Neuron (in vitro differentiated cells): Measurements from ENCODE around the gene JOSD1.

Experiments
- H2AFZ ChIP-seq: one replicate; pipeline ENCODE4 v1.6.1; 2013; ENCODE audit warnings: low read depth, mild to moderate bottlenecking, inconsistent platforms, low read length, moderate library complexity
- H3K27me3 ChIP-seq: one replicate; pipeline ENCODE4 v1.6.1; 2013; ENCODE audit warnings: low read length; ENCODE audit not compliant: insufficient read depth
- H3K36me3 ChIP-seq: one replicate; pipeline ENCODE4 v1.6.1; 2013; ENCODE audit warnings: low read length; ENCODE audit not compliant: insufficient read depth
- H3K4me1 ChIP-seq: one replicate; pipeline ENCODE4 v1.6.1; 2013; ENCODE audit warnings: low read length; ENCODE audit not compliant: insufficient read depth
- H3K4me3 ChIP-seq: 2 replicates; pipeline ENCODE4 v1.5.1; 2013; ENCODE audit warnings: mild to moderate bottlenecking, low read length, moderate library complexity
- H3K9me3 ChIP-seq: one replicate; pipeline ENCODE4 v1.6.1; 2013; ENCODE audit warnings: low read length

The JOSD1 gene

DNA sequence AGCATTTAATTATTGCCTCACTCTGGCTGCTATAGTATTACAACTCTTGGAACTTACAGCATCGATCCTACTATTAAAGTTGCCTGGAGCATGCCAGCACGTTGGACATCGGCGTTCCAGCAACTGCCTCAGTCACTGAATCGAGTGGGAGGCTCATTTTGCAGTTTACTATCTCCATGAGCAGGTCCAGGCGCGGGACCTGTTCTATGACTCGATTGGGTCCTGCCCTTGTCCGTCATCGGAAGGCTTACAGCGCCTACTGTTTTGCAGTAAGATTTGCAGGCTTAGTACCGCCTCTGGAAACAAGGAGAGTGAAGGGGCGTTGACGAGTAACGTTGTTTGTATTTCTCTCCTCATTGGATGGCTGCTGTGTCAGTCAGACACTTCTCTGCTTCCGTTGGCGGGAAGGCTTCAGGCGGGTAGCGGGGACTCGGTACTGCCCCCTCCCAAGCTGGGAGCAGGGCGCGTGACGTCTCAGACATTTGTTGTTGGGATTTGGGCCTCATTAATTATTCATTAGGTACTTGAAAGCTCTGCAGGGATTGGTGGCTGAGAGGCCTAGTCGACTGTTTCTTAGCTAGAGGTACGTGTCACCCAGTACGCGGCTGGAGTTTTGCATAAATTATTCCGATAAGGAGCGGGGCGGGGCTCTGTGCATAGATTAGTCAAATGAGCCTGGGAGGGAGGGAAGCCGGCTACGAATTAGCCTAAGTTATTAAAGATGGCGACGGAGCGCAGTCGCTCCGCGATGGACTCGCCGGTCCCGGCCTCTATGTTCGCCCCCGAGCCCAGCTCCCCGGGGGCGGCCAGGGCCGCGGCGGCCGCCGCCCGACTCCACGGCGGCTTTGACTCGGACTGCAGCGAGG is 4.7 kb upstream of the JOSD1 start, which contains the start of gene GTPBP1:
TSS of gene GTPBP1 (plus strand) at position 710 of the 866 bp plus-strand sequence. CDS start at position 722, 12 bp downstream.
- H3K4me3 ChIP-seq, result peak within 1 kb of the TSS; percentile 91
- peaks cover 12% of the 10 kb centered on the region for H3K36me3 ChIP-seq
- H3K4me1 ChIP-seq, result peaks cover 27% of the 10 kb centered on the region
- peak within 1 kb of the TSS; percentile 45 for H2AFZ ChIP-seq
- H3K9me3 ChIP-seq, result no peaks in the 10 kb centered on the region
- no peaks in the 10 kb centered on the region for H3K27me3 ChIP-seq

DNA sequence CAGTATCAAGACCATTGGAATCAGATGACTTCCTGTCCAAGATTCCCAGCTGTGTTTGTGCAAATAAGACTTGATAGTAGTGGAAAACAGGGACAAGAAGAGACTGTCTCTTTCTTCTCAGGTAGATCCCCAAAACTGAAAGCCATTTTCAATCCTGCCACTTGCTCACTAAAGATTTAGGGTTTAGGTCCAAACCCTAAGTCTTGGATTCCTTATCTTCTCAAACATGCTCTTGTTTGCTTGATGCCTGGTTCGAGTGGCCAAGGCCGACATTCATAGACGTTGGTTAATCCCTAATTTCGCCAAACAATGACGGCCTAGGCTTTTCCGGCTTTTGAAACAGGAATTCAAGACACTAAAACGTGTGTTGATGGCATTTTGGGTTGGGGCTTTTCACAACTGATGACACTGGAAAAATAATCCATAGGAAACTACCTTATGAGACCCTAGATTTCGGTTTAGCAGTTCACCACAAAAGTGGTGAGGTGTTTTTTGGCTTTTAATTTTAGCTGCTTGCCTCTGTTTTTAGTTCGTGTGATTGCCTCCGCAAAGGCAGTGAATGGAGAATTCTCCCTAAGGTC is 4.0 kb upstream of the JOSD1 start:
- peak overlapping the region; percentile 45 for H2AFZ ChIP-seq
- peaks cover 5% of the 10 kb centered on the region for H3K36me3 ChIP-seq
- no peaks in the 10 kb centered on the region for H3K27me3 ChIP-seq
- H3K9me3 ChIP-seq, result no peaks in the 10 kb centered on the region
- H3K4me1 ChIP-seq, result peaks cover 30% of the 10 kb centered on the region
- peak overlapping the region; percentile 48 for H3K4me3 ChIP-seq

DNA sequence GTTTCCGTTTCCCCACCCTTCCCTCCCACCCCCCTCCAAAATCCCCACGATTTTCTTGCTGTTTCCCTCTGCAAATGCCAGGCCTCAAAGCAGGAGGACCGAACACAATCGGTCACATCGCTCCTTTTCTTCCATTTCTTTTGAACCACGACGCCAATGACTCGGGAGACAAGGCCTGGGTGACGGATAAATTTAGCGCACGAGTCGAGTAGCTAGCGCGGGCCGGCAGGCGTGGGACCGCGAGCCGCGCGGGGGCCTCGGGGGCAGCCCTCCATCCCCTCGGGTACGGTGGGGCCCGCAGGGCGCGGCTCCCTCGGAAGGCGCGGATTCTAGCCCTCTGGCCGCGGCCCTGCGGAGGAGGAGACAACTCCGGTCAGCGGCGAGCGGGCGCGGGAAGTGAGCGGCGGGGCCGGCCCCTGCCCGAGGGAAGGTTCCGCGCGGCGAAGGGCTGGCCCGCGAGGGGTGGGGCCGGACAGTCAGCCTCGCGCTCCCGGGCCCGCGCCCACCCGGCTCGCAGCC is 414 bp downstream of the JOSD1 start:
- Histone ChIP-seq H3K4me3 (peak overlapping the region; percentile 98), H3K4me1 (peaks cover 47% of the 10 kb centered on the region), H2AFZ (peak overlapping the region; percentile 83), H3K36me3 (peaks cover 9% of the 10 kb centered on the region), H3K9me3 (no peaks in the 10 kb centered on the region), H3K27me3 (no peaks in the 10 kb centered on the region)

- Histone ChIP-seq H3K36me3 (peaks cover 14% of the 10 kb centered on the region), H3K9me3 (no peaks in the 10 kb centered on the region), H2AFZ (no peak overlapping the region), H3K4me1 (peaks cover 45% of the 10 kb centered on the region), H3K4me3 (peak overlapping the region; percentile 98), H3K27me3 (no peaks in the 10 kb centered on the region)
Observed at GRCh38 chr22:38699784-38700183, 959 bp downstream of the JOSD1 start.

DNA sequence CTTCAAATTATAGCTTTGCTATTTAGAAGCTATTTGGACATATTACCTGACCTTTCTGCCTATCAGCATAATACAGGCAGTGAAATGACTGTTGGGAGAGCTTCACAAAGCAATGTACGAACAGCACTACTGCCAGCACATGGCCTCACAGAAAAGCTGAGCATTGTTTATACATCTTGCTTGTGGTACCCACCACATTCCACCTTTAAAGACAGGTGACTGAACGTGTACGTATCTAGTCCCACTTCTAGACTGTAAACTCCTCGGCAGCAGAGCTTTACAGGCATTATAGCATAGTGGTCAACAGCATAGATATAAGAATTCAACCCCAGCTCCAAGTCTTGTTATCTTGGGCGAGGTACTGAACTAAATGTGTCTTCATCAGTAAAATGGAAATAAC is 1.6 kb downstream of the JOSD1 start:
- H3K36me3 ChIP-seq, result peaks cover 17% of the 10 kb centered on the region
- no peaks in the 10 kb centered on the region for H3K9me3 ChIP-seq
- no peak overlapping the region for H2AFZ ChIP-seq
- H3K4me1 ChIP-seq, result peaks cover 40% of the 10 kb centered on the region
- no peaks in the 10 kb centered on the region for H3K27me3 ChIP-seq
- peak overlapping the region; percentile 98 for H3K4me3 ChIP-seq

- peaks cover 40% of the 10 kb centered on the region for H3K4me1 ChIP-seq
Observed at GRCh38 chr22:38698407-38699094, 2.2 kb downstream of the JOSD1 start.

GRCh38 chr22:38697425-38698089 is 3.2 kb downstream of the JOSD1 start:
- no peaks in the 10 kb centered on the region for H3K9me3 ChIP-seq
- peaks cover 19% of the 10 kb centered on the region for H3K36me3 ChIP-seq
- H2AFZ ChIP-seq, result no peak overlapping the region
- H3K4me1 ChIP-seq, result peaks cover 40% of the 10 kb centered on the region
- peak overlapping the region; percentile 98 for H3K4me3 ChIP-seq
- no peaks in the 10 kb centered on the region for H3K27me3 ChIP-seq

More at GRCh38 chr22:38698407-38699094, 2.2 kb downstream of the JOSD1 start:
- peak overlapping the region; percentile 98 for H3K4me3 ChIP-seq
- no peak overlapping the region for H2AFZ ChIP-seq
- no peaks in the 10 kb centered on the region for H3K9me3 ChIP-seq
- H3K27me3 ChIP-seq, result no peaks in the 10 kb centered on the region
- H3K36me3 ChIP-seq, result peaks cover 19% of the 10 kb centered on the region

DNA sequence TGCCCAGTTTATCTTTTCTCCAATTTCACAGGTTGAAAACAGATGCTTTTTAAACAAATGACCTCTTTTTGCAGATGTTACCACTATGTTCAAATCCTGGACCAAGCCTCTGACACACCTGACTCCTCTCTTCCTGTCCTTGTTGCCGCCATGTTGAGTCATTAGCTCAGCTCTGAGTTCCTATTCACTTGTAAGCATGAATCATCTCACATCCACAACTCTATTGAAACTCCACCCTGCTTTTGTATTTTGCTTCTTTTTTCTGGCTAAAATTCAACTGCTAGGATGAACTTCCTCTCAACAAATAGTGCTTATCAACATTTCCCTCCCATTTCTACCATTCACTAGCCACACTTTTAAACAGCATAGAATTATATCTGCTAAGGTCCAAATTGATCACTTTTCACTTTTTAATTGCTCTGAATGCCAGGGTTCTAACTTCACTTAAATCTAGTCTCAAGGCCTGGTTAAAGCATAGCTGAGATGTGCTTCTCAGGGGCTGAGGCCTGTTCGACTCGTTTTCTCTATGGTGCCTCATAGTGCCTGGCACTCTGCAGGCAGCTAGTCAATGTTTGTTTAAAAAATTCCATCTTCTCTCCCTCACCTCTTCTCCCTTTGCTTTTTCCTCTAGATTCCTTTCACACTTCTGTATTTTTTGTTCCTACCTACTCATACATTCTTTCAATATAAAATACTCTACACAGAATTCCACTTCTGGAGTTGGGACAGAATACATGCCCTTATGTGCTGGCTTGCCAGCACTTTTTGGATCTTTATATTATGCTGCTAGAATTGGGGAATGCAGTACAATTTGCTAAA is 3.9 kb downstream of the JOSD1 start:
- Histone ChIP-seq H3K36me3 (peaks cover 19% of the 10 kb centered on the region), H3K4me3 (no peak overlapping the region), H3K27me3 (no peaks in the 10 kb centered on the region), H3K4me1 (peaks cover 45% of the 10 kb centered on the region), H3K9me3 (no peaks in the 10 kb centered on the region), H2AFZ (no peak overlapping the region)

GRCh38 chr22:38694940-38695339 is 5.8 kb downstream of the JOSD1 start:
- H3K27me3 ChIP-seq, result no peaks in the 10 kb centered on the region
- no peak overlapping the region for H2AFZ ChIP-seq
- H3K4me3 ChIP-seq, result no peak overlapping the region
- H3K4me1 ChIP-seq, result peaks cover 46% of the 10 kb centered on the region
- no peaks in the 10 kb centered on the region for H3K9me3 ChIP-seq
- H3K36me3 ChIP-seq, result peaks cover 23% of the 10 kb centered on the region

DNA sequence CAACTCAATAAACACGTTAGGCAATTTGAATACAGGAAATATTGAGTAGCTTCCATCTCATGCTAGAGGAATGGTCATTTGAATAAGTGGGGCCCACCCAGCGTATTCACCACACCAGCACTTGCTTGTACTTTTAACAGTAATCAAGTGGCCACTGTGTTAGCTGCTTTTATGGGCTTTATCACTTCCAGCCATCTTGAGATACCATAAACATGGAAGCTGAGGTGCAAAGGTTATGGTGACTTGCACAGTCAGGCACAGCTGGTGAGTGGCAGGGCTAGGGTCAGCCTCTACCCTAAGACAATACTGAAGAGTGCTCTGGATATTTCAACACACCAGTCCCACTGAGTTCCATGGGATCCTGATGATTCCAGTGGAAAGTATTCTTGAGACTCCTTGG is 6.7 kb downstream of the JOSD1 start:
- Histone ChIP-seq H3K36me3 (peaks cover 27% of the 10 kb centered on the region), H3K4me3 (no peak overlapping the region), H3K9me3 (no peaks in the 10 kb centered on the region), H3K4me1 (peaks cover 37% of the 10 kb centered on the region), H3K27me3 (no peaks in the 10 kb centered on the region), H2AFZ (no peak overlapping the region)

- no peak overlapping the region for H2AFZ ChIP-seq
- H3K4me1 ChIP-seq, result peaks cover 12% of the 10 kb centered on the region
- no peaks in the 10 kb centered on the region for H3K9me3 ChIP-seq
- peaks cover 55% of the 10 kb centered on the region for H3K36me3 ChIP-seq
- no peaks in the 10 kb centered on the region for H3K27me3 ChIP-seq
- no peak overlapping the region for H3K4me3 ChIP-seq
Observed at GRCh38 chr22:38689651-38690050, 11.1 kb downstream of the JOSD1 start.

GRCh38 chr22:38685761-38686160 is 15.0 kb downstream of the JOSD1 start:
- Histone ChIP-seq H3K9me3 (peaks cover 5% of the 10 kb centered on the region), H3K4me1 (peaks cover 10% of the 10 kb centered on the region), H2AFZ (no peak overlapping the region), H3K36me3 (peaks cover 62% of the 10 kb centered on the region), H3K27me3 (no peaks in the 10 kb centered on the region), H3K4me3 (no peak overlapping the region)
